Measurements from ENCODE around the gene CHST7.
A peak's percentile ranks its signal among the peaks of the same experiment; 100 is the strongest.

CHST7 gene

DNA sequence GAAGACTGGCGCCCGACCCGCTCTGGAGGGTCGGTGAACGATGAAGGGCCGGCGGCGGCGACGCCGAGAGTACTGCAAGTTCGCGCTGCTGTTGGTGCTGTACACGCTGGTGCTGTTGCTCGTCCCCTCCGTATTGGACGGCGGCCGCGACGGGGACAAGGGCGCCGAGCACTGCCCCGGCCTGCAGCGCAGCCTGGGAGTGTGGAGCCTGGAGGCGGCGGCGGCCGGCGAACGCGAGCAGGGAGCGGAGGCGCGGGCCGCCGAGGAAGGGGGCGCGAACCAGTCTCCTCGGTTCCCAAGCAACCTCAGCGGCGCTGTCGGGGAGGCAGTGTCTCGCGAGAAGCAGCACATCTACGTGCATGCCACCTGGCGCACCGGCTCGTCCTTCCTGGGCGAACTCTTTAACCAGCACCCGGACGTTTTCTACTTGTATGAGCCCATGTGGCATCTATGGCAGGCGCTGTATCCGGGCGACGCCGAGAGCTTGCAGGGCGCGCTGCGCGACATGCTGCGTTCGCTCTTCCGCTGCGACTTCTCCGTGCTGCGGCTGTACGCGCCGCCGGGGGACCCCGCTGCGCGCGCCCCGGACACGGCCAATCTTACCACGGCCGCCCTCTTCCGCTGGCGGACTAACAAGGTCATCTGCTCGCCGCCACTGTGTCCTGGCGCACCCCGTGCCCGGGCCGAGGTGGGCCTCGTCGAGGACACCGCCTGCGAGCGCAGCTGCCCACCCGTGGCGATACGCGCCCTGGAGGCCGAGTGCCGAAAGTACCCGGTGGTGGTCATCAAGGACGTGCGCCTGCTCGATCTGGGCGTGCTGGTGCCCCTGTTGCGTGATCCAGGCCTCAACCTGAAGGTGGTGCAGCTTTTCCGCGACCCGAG lies 568 bp downstream of the CHST7 start:
- peak; percentile 65 for DNase-seq (ENCODE audit: low read depth)

DNA sequence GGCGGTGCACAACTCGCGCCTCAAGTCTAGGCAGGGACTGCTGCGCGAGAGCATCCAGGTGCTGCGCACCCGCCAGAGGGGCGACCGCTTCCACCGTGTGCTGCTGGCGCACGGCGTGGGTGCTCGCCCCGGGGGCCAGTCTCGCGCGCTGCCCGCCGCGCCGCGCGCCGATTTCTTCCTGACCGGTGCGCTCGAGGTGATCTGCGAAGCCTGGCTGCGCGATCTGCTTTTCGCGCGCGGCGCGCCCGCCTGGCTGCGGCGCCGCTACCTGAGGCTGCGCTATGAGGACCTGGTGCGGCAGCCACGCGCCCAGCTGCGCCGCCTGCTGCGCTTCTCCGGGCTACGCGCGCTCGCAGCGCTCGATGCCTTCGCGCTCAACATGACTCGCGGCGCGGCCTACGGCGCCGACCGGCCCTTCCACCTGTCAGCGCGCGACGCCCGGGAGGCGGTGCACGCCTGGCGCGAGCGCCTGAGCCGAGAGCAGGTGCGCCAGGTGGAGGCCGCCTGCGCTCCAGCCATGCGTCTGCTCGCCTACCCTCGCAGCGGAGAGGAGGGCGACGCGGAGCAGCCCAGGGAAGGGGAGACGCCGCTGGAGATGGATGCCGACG lies 1.3 kb downstream of the CHST7 start:
- peak; percentile 33 for DNase-seq (ENCODE audit: low read depth)

DNA sequence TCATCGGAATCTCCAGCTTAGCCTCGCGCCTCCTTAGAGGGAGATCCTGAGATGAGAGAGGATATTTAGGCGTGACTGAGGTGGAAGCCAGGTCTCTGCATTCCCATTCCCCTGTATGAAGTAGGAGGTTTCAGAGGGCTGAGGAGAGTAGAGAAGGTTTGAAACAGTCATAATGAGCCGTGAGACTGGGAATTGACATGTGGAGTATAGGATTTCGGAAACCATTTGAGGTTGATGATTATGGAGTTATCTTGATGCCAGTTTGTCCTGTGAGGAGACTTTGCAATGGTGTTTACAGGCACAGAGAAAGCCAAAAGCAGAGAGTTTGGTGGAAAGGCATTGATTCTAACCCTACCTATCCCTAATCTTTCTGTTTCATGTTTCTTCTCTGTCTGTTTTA lies 2.0 kb downstream of the CHST7 start:
- no peak for DNase-seq (ENCODE audit: low read depth)

DNA sequence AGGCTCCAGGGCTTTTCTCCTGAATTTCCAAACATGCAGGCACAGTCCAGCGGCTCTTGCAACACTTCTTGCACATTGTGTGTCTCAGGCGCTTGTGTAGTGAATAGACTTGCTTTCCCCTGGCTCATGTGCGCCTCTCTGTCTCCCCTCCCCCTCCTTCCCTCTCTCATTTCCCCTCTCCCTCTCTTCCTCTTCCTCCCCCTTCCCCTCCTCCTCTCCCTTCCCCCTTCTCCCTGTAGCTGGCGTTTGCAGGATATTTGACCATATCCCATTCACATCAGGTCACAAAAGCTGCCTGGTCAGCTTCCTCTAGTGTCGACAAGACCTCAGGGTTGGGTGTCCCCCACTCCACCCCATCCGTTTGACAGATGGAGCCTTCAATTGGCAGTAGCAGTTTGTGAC lies 2.4 kb downstream of the CHST7 start:
- DNase-seq (ENCODE audit: low read depth): peak; percentile 57

DNA sequence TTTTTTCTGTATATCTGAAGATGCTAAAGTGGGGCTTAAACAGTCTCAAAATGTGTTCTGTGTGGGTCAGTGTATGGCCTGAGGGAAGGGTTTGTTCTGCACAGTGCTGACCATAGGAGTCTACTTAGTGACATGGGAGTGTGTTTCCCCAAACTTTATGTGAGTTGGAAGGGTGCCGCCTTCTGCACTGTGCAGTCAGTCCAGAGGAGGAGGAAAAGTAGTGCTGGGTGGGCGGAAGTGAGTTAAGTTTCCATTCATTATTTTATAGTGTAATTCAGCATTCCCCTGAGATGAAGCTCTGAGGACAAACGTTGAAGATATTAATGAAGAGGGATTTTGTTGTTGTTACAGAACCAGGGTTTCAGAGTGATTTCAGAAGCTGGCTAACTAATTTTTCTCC lies 2.9 kb downstream of the CHST7 start:
- DNase-seq (ENCODE audit: low read depth): no peak

DNA sequence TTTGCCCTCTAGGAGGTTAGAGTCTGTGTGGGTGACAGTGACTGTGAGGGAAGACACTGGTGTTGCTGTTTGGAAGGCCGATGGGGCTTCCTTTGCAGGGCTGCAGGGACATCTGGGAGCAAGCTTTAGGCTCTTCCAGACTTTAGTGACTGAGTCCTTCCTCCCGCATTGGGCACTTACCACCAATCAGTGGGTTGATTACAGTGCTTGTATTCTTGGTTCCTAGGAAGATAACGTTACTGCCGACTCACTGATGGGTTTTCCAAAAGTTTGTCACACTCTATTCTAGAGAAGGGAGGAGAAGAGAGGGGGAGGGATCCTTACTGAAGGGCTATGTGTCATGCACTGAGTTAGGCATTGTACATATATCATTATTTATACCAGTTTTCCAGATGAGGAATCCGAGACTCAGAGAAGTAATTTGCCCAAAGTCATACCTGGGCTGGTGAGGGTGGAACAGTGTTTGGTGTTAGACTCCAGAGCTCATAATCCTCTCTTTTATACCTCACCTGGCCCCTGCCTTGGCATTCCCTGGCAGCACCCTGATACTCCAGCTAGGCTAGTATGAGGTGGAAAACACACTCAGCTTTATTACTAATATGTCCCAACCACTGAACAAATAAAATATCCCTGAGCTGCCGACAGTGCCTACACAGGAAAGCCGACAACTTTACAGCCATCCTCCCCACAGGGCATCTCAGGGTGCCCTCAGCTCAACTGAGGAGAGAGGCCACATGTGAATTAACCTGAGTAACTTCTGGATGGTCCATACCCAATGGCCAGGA lies 3.8 kb downstream of the CHST7 start:
- peak; percentile 13 for DNase-seq (ENCODE audit: low read depth)

DNA sequence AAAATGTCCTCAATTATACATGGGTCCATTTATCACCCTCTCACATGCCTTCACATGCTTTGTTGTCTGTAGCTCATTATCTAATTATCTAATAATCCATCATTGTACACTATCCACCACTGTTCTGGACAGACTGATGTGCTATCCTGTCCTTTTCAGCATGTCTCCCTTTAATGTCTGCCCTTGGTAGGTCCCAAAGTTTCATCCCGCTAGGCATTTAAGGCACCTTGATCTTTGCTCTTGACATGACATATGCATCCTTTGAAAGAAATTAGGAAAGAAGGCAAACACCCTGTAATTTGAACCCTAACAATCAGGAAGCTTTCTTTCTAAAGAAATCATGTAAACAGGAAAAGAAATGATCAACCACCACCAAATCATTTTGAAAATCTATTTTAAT lies 5.7 kb downstream of the CHST7 start:
- DNase-seq (ENCODE audit: low read depth): no peak

DNA sequence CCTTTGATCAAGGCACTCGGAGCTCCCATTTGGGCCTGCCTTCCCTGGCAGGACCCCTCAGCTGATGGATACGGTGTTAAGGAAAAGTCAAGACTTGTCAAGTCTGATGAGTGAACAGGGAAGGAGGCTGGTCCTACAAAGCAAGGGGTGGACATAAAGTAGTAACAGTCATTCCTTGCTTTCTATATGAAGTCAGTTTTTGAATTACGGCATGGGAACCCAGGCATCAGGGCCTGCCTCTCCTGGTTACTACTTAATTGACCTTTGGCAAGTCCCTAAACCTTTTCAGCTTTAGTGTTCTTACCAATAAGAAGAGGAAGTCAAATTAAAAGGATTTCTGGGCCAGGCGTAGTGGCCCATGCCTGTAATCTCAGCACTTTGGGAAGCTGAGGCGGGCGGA lies 7.0 kb downstream of the CHST7 start:
- DNase-seq (ENCODE audit: low read depth): no peak

DNA sequence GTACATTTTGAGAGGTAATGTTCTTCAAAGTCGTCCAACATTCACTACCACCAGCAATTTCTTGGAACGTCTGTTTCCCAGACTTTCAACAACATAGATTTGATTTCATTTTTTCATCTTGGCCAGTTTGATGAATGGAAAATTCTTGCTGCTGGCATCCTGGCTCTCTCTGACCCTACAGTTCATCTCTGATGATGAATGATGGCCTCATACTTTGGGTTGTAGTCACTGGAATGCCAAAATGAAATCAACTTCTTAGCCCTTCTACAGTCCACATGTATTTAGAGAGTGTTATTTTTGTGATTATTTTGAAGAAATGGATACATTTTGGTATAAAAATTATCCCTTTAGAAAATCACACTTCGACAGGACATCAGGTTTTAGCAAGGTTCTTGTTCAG lies 8.8 kb downstream of the CHST7 start:
- peak; percentile 60 for DNase-seq (ENCODE audit: low read depth)

DNA sequence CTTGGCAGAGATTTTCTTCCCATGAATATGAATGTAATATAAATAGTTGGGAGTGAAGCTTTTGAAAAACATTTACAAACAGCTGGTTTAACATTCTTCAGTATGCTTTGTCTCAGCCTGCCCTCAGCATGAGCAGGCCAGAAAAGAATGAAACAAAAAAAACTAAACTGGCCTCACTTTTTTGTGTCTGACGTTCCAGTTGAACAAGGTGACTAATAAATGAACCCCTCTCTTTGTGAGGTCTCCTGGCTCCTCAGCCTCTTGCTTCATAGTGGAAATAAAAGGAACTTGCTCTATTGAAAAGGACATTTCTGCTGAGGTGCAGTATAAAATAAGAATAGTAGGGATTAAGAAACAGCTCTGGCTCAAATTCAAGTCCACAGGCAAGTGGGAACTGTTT lies 9.4 kb downstream of the CHST7 start:
- DNase-seq (ENCODE audit: low read depth): peak; percentile 90

DNA sequence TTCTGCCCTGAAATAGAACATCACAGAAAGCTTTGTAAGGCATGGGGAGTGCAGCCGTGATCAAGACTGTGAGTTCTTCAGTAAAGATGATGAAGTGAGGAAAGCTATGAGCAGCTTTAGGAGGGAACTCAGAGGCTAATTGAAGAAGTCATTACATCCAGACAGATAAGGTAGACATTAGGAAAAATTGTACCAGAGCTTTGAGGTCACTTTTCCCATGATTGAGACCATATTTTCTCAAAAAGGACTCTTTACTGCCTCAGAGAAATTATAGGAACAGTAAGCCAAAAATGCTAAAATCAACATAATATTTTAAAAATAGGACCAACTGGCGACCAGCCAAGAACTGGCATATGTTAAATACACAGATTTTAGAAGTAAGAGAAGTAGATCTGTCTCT lies 11.2 kb downstream of the CHST7 start:
- DNase-seq (ENCODE audit: low read depth): no peak

DNA sequence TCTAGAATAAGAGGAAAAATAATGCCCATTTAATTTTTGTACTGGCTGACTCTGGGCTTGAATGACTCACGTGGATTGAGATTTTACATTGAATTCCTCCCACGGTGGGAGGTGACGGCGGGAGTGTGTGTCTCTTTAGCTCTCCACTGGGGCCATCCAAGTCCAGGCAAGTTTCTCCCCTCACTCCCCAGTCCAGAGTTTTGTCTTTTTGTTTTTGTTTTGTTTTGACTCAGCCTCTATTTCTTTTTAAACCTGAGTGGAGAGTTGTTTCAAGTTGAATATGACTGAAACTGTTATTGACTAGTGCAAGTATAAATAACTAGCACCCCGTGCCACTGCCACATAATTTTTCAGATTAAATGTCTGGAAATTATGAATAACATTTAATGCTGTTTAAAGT lies 13.6 kb downstream of the CHST7 start:
- DNase-seq (ENCODE audit: low read depth): peak; percentile 74

DNA sequence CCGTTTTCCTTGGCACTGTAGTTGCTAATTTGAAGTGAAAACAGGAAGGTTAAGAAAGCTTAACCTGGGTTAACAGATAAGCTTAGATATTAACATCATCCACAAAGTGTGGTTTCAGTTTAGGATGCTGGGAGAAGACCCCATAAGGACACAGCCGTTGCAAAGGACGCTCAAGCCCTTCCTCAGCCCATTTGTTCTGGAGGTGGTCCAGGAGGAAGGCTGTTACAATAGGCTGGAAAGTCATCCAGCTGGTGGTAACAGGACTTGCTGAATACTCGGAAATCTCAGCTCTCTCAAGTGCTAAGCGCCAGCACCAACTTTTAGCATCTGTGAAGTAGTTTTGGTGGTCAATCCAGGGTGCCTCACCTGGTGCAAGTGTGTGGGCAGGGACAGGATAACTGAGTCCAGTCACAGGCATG lies 14.2 kb downstream of the CHST7 start:
- DNase-seq (ENCODE audit: low read depth): peak; percentile 27

DNA sequence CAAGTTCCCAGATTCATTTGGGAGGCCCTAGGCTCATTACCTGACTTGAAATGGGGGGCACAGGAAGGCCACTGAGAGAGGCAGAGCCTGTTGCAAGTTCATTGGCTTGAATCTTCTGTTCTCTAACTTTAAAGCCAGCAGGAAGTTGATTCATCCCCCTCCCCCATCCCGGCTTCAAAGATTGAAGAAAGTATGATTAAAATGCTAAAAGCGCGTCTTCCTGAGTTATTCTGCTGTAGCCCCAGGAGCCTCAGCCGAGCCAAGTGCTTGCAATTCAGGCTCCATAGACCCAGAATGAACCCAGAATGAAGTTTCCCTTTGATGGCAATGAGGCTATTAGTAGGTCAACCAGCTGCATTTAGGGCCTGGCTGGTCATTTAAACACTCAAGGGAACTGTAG lies 14.7 kb downstream of the CHST7 start:
- DNase-seq (ENCODE audit: low read depth): peak; percentile 81

DNA sequence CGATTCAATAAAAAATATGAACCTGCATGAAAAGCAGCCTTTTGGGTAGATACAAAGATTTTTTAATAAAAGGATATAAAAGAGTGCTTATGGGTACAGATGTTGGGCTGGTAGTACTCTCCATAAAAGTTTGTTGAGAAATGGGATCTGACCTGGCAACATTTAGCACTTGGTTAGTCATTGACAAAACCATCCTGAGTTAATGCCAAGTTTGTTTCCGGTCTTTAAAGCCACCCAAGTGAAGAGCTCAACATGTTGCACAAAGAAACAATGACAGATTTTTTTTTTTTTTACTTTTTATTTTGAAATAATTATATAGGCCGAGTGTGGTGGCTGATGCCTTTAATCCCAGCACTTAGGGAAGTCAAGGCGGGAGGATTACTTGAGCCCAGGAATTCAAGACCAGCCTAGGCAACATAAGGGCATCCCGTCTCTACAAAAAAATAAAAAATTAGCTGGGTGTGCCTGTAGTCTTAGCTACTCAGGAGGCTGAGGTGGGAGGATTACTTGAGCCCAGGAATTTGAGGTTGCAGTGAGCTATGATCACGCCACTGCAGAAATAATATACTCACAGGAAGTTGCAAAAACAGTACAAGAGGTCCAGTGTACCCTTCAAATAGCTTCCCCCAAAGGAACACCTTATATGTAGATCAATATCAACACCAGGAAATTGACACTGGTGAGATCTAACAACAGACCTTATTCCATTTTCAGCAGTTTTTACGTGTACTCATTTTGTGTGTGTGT lies 16.6 kb downstream of the CHST7 start:
- peak; percentile 49 for DNase-seq (ENCODE audit: low read depth)

DNA sequence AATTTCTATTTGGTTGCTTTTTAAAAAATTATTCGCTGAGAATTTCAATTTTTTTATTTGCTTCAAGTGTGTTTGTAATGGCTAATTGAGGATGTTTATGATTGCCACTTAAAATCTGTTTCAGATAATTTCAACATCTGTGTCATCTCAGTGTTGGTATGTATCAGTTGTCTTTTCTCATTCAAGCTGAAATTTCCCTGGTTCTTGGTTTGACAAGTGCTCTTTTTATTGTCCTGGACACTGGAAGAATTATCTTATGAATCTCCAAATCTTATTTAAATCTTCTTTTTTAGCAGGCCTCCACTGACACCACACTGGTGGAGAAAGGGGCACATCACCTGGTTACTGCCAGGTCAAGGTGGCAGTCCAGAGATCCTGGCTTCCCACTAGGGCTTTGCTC lies 21.5 kb downstream of the CHST7 start:
- DNase-seq (ENCODE audit: low read depth): no peak

DNA sequence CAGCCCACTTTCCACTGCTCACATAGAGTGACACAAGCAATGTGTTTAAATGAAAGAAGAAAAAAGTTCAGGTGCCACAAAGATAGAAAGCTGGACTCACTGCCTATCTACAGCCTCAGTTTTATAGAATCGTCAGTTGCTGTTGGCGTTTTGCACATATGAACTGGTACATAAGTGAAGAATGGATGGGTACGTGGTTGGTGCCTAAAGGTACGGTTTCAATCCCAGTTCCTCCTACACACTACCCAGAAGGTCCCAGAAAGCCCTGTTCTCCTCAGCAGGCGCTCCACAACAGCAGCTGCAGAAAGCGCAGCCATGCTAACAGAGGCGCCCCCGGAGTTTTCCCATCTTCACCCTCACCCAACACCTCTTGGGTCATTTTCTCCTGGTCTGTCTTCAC lies 23.6 kb downstream of the CHST7 start:
- DNase-seq (ENCODE audit: low read depth): no peak

DNA sequence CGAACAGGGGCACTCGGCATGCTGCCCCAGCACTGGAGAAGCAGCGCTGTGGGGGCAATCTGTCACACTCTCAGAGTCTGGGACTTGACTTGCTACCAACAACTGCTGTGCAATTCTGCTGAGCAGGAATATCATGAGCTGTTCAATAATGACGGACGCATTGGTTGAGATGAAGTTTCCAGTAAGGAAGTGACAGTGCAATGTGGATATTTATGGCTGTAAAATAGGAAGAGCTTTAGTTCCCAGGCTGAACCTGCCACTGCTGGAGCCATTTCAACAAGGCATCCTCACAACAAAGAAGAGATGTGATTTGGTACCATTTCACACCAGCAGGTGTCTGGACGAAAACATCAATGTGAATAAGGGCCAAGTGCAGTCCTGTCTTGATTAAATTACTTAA lies 24.2 kb downstream of the CHST7 start:
- DNase-seq (ENCODE audit: low read depth): no peak

DNA sequence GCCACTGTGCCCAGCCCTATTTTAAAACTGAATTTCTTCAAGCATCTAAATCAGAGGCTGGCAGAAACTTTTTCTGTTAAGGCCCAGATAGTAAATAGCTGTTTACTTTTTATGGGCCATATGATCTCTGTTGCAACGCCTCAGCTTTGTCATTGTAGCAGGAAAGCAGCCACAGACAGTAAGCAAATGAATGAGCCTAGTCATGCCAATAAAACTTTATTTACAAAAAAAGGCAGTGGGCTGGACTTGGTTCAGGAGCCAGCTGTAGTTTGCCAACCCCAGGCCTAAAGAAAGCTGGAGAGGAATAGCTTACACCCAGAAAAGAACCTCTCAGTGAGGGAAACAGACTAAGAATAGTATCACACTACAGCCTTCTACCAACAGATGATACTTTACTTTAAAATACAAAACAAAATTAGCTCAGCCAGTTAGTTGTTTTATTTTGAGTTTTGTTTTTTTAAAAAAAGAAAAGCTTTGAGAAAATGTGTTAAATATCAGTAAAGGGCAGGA lies 25.5 kb downstream of the CHST7 start:
- peak; percentile 21 for DNase-seq (ENCODE audit: low read depth)

DNA sequence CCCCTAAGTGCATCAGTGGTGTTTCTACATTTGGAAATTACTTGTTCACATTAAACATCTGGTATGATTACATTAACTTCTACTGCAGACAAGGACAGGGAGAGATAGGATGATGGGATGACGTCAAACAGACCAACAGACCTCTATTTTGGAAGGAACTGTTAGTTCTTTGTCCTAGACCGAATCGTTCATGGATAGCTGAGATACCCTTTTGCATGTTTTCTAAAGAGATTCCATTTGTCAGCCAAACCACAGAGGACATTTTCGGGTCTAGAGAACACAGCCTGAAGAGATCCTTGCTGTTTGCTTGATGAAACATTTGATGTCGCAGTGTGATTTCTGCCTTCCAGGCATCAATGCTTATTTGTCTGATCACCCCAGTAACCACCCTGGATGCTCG lies 27.7 kb downstream of the CHST7 start:
- peak; percentile 60 for DNase-seq (ENCODE audit: low read depth)

DNA sequence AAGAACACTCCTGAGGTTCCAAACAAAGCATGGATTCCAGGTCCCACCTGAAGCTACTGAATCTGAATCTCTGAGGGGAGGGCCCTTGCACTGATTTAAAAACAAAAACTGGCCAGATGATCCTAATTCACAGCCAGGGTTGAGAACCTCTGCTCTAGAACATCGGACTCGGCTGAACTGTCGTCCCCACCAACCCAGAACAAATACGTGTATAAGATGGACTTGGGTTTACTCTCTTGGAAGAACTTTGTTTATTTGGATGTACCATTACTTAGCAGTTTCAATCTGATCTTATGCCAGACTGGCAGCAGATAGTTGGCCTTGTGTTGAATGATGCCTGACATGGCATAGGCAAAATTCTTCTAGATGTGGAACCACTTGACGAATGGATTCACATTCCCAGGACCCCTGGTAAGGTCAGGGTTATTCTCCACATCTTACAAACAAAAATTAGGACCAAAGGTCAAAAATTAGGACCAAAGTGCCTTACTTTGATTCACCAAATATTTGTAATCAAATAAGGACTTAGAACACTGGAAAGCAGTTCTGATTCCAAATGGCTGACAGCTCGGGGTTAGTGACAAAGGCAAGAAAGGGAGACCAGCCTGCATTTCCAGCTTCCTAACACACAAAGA lies 29.0 kb downstream of the CHST7 start:
- no peak for DNase-seq (ENCODE audit: low read depth)

DNA sequence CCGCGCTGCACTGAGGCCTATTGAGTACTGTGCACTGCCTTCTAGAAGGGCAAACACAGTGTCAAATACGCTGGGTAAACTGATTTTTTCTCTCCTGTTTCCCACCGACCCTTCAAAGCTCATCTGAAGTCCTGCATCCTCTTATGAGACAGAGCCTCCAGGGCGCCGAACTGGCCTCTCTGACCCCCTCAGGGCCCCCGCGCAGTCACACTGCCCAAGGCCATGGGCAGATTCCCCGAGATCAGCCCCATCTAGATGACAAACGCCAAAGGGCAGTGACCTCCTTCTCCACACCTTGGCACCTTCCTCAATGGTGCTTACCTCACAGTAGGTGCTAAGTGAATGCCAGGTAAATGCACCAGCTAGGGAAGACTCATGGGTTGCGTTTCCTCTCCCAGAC lies 34.4 kb downstream of the CHST7 start:
- DNase-seq (ENCODE audit: low read depth): no peak

Measured in iris pigment epithelial cell (primary cell).